Neural cell (in vitro differentiated cells): ENCODE measurements around the gene DAZL. TPM values are rescaled to one million over a fixed set of nuclear protein-coding genes. Genes with fewer than 3 reads are reported as not detected.

Source experiments
- H2AFZ ChIP-seq: fragments of 200-600, 300-800 bp; sonication (generic), shearing (Covaris generic); 2 replicates; pipeline ENCODE4 v1.6.0; 2014; ENCODE audit warnings: low read depth, mild to moderate bottlenecking, antibody characterized with exemption, low read length, moderate library complexity
- H3F3A ChIP-seq: fragments of 200-600 bp; shearing (Covaris generic); 2 replicates; pipeline ENCODE4 v1.6.1; 2016; ENCODE audit warnings: mild to moderate bottlenecking, moderate library complexity, mixed read lengths, antibody characterized with exemption, low read length; ENCODE audit not compliant: insufficient read depth, poor library complexity, severe bottlenecking
- H3K27ac ChIP-seq: fragments of 200-600, 300-800 bp; sonication (generic), shearing (Covaris generic); 2 replicates; pipeline ENCODE4 v1.5.1; 2014; ENCODE audit warnings: mild to moderate bottlenecking, low read length, moderate library complexity
- H3K27me3 ChIP-seq: fragments of 300-800, 200-600 bp; sonication (generic), shearing (Covaris generic); 2 replicates; pipeline ENCODE4 v1.6.0; 2014; ENCODE audit warnings: mild to moderate bottlenecking, low read depth, low read length, moderate library complexity; ENCODE audit not compliant: insufficient read depth
- H3K36me3 ChIP-seq: fragments of 300-800, 200-600 bp; sonication (generic), shearing (Covaris generic); 2 replicates; pipeline ENCODE4 v1.5.1; 2014; ENCODE audit warnings: mild to moderate bottlenecking, antibody characterized with exemption, low read length, moderate library complexity; ENCODE audit not compliant: insufficient read depth
- H3K4me2 ChIP-seq: fragments of 300-800, 200-600 bp; sonication (generic), shearing (Covaris generic); 2 replicates; pipeline ENCODE4 v1.6.0; 2014; ENCODE audit warnings: mild to moderate bottlenecking, low read length
- H3K4me3 ChIP-seq: fragments of 300-800, 200-600 bp; sonication (generic), shearing (Covaris generic); 2 replicates; pipeline ENCODE4 v1.5.1; 2014; ENCODE audit warnings: mild to moderate bottlenecking, low read length, moderate library complexity
- H3K79me2 ChIP-seq: fragments of 200-600 bp; shearing (Covaris generic); replicated peaks from 2 replicates; pipeline ENCODE4 v1.6.0; 2014; ENCODE audit warnings: mild to moderate bottlenecking, low read length, moderate library complexity; ENCODE audit not compliant: insufficient read depth
- H3K9ac ChIP-seq: fragments of 300-800, 200-600 bp; sonication (generic), shearing (Covaris generic); 2 replicates; pipeline ENCODE4 v1.6.1; 2016; ENCODE audit warnings: mild to moderate bottlenecking, low read length, mixed read lengths
- H3K9me2 ChIP-seq: fragments of 200-600 bp; shearing (Covaris generic); 2 replicates; pipeline ENCODE4 v1.6.1; 2016; ENCODE audit warnings: mild to moderate bottlenecking, low read length, mixed read lengths; ENCODE audit not compliant: insufficient read depth
- H3K9me3 ChIP-seq: fragments of 200-600, 300-800 bp; sonication (generic), shearing (Covaris generic); 2 replicates; pipeline ENCODE4 v1.6.1; 2016; ENCODE audit warnings: mild to moderate bottlenecking, mixed run types, low read length, moderate library complexity, mixed read lengths
- H4K20me1 ChIP-seq: fragments of 200-600 bp; shearing (Covaris generic); 2 replicates; pipeline ENCODE4 v1.6.1; 2016; ENCODE audit warnings: mild to moderate bottlenecking, mixed run types; ENCODE audit not compliant: insufficient read depth
- EP300 ChIP-seq: fragments of 450-650 bp; conservative IDR thresholded peaks from 2 replicates; pipeline ENCODE4 v1.6.1; 2014; ENCODE audit warnings: antibody characterized with exemption, mild to moderate bottlenecking, moderate library complexity; ENCODE audit not compliant: poor library complexity, severe bottlenecking
- EZH2 ChIP-seq: fragments of 200-600, 300-800 bp; shearing (Covaris generic), sonication (generic); IDR thresholded peaks from 2 replicates; pipeline ENCODE4 v1.6.1; 2014; ENCODE audit warnings: antibody characterized with exemption, low read length, borderline replicate concordance, mild to moderate bottlenecking; ENCODE audit not compliant: insufficient read depth, poor library complexity, severe bottlenecking
- MXI1 ChIP-seq: fragments of 450-650 bp; conservative IDR thresholded peaks from 2 replicates; pipeline ENCODE4 v1.6.1; 2014; ENCODE audit warnings: antibody characterized with exemption, mild to moderate bottlenecking; ENCODE audit not compliant: poor library complexity, severe bottlenecking
- POLR2AphosphoS5 ChIP-seq: IDR thresholded peaks from 2 replicates; pipeline ENCODE4 v1.6.1; 2012
- RAD21 ChIP-seq: fragments of 450-650 bp; conservative IDR thresholded peaks from 2 replicates; pipeline ENCODE4 v1.6.1; 2014; ENCODE audit warnings: antibody characterized with exemption, mild to moderate bottlenecking, moderate library complexity
- SMC3 ChIP-seq: fragments of 450-650 bp; conservative IDR thresholded peaks from 2 replicates; pipeline ENCODE4 v1.6.1; 2014; ENCODE audit warnings: antibody characterized with exemption, mild to moderate bottlenecking, moderate library complexity; ENCODE audit not compliant: poor library complexity
- TAF1 ChIP-seq: IDR thresholded peaks from 2 replicates; pipeline ENCODE4 v1.6.1; 2012; ENCODE audit warnings: low read depth
- polyA plus RNA-seq: library from polyadenylated mRNA; depleted of rRNA; stranded (reverse); fragments of >200 nt; gene quantifications from 2 replicates; pipeline ENCODE4 v1.2.3, GENCODE V29; 2014
- TF ChIP-seq, protein P1 (sequence below): IDR thresholded peaks from 2 replicates; pipeline ENCODE4 v1.6.1; 2012; ENCODE audit warnings: borderline replicate concordance
- TF ChIP-seq, protein P2 (sequence below): fragments of 450-650 bp; IDR thresholded peaks from 2 replicates; pipeline ENCODE4 v1.5.1; 2014; ENCODE audit warnings: antibody characterized with exemption, mild to moderate bottlenecking, moderate library complexity; ENCODE audit not compliant: poor library complexity, severe bottlenecking

Gene DAZL
- polyA plus RNA-seq, 1 donor from 2014 or later: not detected

DNA sequence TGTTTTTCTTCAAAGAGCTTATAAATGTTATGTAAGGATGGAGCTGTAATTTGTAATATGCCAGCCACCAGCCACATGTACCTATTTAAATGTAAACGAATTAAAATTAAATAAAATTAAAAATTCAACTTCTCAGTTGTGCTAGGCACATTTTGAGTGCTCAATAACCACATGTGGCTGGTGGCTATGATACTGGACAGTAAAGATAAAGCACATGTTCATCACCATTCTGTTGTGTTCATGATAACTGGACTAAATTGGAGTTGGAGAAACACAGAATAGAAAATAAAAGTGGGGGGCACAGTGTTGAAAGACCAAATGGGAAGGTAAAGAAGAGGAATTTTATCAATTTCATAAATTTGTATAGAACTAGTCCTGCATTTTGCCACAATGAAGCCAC lies 49.8 kb upstream of the DAZL start (continued):
- TF ChIP-seq, protein P1, sequence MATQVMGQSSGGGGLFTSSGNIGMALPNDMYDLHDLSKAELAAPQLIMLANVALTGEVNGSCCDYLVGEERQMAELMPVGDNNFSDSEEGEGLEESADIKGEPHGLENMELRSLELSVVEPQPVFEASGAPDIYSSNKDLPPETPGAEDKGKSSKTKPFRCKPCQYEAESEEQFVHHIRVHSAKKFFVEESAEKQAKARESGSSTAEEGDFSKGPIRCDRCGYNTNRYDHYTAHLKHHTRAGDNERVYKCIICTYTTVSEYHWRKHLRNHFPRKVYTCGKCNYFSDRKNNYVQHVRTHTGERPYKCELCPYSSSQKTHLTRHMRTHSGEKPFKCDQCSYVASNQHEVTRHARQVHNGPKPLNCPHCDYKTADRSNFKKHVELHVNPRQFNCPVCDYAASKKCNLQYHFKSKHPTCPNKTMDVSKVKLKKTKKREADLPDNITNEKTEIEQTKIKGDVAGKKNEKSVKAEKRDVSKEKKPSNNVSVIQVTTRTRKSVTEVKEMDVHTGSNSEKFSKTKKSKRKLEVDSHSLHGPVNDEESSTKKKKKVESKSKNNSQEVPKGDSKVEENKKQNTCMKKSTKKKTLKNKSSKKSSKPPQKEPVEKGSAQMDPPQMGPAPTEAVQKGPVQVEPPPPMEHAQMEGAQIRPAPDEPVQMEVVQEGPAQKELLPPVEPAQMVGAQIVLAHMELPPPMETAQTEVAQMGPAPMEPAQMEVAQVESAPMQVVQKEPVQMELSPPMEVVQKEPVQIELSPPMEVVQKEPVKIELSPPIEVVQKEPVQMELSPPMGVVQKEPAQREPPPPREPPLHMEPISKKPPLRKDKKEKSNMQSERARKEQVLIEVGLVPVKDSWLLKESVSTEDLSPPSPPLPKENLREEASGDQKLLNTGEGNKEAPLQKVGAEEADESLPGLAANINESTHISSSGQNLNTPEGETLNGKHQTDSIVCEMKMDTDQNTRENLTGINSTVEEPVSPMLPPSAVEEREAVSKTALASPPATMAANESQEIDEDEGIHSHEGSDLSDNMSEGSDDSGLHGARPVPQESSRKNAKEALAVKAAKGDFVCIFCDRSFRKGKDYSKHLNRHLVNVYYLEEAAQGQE: no peak

DNA sequence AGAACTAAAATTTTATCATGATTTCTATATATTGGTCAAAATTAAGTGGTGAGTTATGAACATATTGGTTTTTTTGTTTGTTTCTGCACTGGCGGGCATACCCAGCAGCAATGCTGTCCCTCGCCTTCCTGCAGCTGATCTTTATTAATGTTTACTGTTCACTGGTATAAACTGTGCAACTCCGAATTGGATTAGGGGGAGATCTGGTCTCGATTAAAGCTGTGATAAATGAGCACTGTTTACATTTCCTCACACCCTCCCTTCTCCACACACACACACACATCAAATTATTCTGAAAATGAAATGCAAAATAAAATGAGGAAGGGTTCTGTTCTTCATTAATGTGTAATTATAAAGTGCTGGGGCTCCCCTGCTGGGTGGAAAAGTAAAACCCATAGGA lies 48.5 kb upstream of the DAZL start:
- no peak overlapping the region for H3K4me3 ChIP-seq
- H3K9ac ChIP-seq: no peak overlapping the region
- H3F3A ChIP-seq: peaks cover 8% of the 10 kb centered on the region
- H3K9me3 ChIP-seq: no peaks in the 10 kb centered on the region
- no peak overlapping the region for H3K27ac ChIP-seq
- H3K79me2 ChIP-seq: no peaks in the 10 kb centered on the region
- no peaks in the 10 kb centered on the region for H4K20me1 ChIP-seq
- H3K9me2 ChIP-seq: no peaks in the 10 kb centered on the region
- no peak for TF ChIP-seq SMC3
- no peak for TF ChIP-seq MXI1
- no peak for TF ChIP-seq EP300
- TF ChIP-seq, protein P2, sequence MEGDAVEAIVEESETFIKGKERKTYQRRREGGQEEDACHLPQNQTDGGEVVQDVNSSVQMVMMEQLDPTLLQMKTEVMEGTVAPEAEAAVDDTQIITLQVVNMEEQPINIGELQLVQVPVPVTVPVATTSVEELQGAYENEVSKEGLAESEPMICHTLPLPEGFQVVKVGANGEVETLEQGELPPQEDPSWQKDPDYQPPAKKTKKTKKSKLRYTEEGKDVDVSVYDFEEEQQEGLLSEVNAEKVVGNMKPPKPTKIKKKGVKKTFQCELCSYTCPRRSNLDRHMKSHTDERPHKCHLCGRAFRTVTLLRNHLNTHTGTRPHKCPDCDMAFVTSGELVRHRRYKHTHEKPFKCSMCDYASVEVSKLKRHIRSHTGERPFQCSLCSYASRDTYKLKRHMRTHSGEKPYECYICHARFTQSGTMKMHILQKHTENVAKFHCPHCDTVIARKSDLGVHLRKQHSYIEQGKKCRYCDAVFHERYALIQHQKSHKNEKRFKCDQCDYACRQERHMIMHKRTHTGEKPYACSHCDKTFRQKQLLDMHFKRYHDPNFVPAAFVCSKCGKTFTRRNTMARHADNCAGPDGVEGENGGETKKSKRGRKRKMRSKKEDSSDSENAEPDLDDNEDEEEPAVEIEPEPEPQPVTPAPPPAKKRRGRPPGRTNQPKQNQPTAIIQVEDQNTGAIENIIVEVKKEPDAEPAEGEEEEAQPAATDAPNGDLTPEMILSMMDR: no peak
- TF ChIP-seq RAD21: no peak
- H3K27me3 ChIP-seq: no peaks in the 10 kb centered on the region
- no peak overlapping the region for H2AFZ ChIP-seq
- H3K4me2 ChIP-seq: no peak overlapping the region
- H3K36me3 ChIP-seq: no peaks in the 10 kb centered on the region

DNA sequence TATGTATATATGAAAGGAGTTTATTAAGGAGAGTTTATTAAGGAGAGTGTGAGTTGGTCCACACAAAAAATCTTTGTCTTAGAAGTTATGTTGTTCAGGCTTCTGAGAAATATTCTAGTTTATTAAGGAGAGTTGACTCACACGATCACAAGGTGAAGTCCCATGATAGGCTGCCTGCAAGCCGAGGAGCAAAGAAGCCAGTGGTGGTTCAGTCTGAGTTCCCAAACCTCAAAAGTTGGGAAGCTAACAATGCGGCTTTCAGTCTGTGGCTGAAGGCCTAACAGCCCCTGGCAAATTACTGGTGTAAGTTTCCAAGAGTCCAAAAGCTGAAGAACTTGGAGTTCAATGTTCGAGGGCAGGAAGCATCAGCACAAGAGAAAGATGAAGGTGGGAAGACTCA lies 42.4 kb upstream of the DAZL start:
- Histone ChIP-seq H3K9ac (no peak overlapping the region), H3K4me3 (no peak overlapping the region), H3K27ac (no peak overlapping the region), H3F3A (no peaks in the 10 kb centered on the region), H3K79me2 (no peaks in the 10 kb centered on the region), H3K27me3 (no peaks in the 10 kb centered on the region), H3K9me3 (no peaks in the 10 kb centered on the region), H3K4me2 (no peak overlapping the region), H2AFZ (no peak overlapping the region), H4K20me1 (no peaks in the 10 kb centered on the region), H3K36me3 (no peaks in the 10 kb centered on the region), H3K9me2 (no peaks in the 10 kb centered on the region)
- TF ChIP-seq TAF1 (no peak), POLR2AphosphoS5 (no peak), EZH2 (no peak), RAD21 (no peak), EP300 (no peak), SMC3 (no peak), MXI1 (no peak)
- TF ChIP-seq, protein P1: no peak
- TF ChIP-seq, protein P2: no peak
